Endothelial cell of hepatic sinusoid (primary cell): Measurements from ENCODE around the gene ZNF143.
"Not testable (repeated sequence)": the region's sequence is repeated elsewhere in the genome, so short reads cannot be mapped to it uniquely, and the experiment has no call there.

ENCODE experiments used
- in situ Hi-C: cut with HindIII; loops from 2 replicates; pipeline ENCODE4 v1.10.0; 2017; ENCODE audit warnings: low sequenced_read_pairs

Gene ZNF143

DNA sequence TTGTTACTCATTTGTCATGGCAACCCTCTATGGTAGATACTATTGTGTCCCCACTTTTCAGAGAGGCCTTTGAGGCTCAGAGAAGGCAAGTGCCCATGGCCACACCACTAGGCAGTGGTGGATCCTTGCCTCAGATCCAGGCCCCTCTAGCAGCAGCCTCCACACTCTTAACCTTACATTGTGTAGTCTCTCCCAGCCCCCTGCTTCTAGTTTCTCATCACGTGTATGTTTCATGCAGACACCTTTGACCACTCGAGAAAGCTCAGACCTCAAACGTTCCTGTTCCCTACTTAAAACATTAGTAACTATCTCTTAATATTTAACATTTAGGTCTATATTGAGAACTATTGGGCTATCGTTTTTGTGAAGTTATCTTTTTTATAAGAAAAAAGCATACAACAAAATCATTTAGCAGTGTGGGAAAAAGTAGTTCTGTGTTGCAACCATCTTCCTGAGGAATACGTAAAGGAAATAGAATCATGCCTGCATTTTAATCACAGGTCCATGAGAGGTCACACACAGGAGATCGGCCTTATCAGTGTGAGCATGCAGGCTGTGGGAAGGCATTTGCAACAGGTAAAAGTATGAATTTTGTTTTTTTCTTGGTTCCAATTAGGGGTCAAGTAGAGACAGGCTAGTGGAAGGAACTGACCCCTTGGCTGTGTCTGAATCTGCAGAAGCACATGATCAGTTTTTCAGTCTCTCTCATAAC is 35.1 kb downstream of the ZNF143 start:
- in situ Hi-C loops, result no loop called here

DNA sequence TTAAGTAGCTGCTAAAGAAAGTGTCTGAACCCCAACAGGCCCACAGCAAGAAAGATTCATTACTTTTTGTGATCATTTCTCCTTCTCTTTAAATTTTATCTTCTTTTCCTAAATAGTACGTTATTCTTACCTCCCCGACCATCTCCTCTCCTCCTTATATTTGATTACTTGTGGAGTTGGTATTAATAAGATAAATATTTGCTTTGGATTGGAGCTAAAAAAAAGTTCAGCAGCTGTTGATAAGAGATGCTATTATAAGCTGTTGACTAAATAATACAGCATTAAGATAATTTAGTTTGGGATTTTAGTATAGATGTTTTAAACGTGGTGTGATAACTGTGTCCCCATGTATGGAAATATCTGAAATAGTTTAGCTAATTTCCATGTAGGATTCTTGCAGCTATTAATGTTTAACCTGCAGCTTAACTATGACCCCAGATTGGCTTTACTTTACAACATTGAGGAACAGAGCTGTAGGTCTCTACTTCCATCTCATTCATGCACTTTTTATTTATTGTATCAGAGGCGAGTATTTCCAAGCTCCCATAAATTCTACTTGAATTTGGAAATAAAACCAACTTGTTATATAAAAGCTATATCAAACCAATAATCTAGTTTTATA is 37.8 kb downstream of the ZNF143 start:
- in situ Hi-C loops, result no loop called here

DNA sequence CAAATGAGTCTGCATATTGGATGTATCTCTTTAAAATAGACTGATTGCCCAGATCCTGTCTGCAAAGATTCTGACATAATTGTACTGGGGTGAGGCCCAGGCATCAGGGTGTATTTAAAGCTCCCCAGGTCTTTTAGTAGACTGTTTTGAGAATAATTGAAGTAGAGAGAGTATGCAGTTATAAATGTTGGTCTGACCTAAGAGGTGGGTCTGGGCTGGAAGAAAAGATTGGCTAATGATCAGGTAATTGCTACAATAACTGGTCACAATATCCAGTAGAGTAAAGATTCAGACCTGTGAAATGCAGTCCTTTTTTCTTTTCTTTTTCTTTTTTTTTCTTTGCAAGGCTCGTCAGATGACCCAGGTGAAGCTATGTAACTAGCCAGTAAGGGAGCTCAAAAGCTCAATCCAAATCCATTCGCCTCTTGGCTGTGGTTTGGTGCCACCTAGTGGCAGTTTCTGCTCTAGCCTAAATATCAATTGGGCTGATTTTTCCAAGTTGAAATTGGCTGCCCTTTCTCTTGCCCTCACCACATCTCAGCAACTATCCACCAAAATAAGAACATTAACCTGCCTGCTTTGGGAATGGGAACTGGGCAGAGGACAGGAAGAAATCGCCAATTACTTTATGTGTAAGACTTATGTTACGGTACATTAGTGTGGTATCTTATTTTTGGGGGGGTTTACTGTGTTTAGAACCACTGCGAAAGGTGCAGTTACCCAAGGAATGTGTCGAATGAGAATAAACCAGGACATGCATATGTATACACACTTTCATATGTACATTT is 45.9 kb downstream of the ZNF143 start:
- in situ Hi-C loops, result no loop called here

DNA sequence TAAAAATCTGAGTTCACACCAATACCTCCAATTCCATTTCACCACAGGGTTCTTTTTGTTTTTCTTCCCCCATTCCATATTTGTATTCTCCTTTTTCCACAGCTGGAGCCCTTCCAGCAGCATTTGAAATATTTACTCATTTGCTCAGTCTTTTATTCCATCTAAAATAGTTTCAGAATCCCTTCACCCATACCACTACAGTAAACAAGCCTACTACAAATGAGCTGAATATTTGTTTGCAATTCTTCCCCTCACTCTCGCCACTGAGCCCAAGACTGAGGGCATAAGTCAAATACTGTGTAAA is 46.4 kb downstream of the ZNF143 start:
- in situ Hi-C loops, result no loop called here

DNA sequence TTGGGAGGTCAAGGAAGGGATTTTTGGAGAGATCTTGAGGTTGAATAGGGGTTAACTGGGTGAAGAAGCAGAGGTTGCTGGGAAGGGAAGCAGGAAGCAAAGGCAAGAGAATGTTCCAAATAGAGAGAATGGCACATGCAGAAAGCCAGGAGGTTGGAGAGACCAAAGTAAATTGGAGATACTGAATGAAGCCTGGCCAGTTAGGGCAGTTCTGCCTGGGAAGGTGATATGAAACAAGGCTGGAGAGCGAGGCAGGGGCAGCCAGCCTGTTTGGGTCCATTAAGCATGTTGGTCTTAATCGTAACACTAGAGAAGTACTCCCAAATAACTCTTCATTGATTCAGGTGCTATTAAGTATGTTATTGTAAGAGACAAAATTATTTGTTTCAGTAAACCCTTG is 48.2 kb downstream of the ZNF143 start:
- in situ Hi-C loops, result no loop called here

DNA sequence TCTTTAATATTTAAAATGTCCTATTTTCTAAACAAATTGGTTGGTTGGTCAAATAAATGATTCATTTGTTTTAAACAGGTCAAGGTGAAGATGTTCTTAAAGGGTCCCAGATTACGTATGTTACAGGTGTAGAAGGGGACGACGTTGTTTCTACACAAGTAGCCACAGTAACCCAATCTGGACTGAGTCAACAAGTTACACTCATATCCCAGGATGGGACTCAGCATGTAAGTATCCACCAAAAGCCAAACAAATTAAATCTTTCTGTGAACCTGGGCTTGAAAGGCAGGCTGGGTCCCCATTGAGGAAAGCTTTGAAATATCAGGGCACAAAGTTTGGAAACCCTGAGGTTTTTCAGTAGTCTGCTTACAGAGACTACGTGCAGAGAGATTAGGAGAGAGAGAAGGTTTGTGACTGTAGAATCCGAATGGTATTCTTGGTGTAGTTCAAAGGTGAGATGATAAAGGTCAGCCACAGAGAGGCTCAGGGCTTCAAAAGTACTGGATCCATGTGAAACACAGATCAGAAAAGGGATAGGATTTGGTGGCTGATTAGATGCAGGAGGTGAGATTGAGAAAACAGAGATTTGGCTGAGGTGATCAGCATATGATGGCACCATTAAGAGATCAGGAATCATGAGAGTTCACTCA is 51.7 kb downstream of the ZNF143 start:
- in situ Hi-C loops, result no loop called here

DNA sequence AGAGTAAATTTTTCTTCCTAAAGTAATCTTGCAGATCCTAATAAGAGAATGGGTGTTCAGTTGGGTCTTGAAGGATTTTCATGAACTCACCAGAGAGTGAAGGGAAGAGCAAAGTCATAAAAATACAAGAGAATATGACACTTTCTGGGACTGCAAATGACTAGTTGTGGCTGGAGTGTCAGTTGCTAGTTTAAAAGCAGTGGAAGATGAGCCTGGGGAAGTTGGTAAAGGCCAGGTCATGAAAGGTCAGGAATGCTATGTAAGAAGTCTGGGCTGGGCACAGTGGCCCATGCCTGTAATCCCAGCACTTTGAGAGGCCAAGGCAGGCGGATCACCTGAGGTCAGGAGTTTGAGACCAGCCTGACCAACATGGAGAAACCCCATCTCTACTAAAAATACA is 53.8 kb downstream of the ZNF143 start:
- in situ Hi-C loops, result not testable (repeated sequence)

DNA sequence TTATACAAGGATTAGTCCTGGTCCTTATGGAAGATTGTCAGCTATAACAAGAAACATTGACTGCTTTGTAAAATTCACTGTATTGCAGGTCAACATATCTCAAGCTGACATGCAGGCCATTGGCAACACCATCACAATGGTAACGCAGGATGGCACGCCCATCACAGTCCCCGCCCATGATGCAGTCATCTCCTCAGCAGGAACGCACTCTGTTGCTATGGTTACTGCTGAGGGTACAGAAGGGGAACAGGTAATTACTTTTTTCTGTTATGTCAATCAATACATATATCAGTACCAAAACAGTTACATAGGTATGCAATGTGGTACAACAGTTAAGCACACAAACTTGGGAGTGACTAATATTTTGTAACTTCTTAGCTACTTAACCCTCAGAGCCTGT is 55.3 kb downstream of the ZNF143 start:
- in situ Hi-C loops, result no loop called here

DNA sequence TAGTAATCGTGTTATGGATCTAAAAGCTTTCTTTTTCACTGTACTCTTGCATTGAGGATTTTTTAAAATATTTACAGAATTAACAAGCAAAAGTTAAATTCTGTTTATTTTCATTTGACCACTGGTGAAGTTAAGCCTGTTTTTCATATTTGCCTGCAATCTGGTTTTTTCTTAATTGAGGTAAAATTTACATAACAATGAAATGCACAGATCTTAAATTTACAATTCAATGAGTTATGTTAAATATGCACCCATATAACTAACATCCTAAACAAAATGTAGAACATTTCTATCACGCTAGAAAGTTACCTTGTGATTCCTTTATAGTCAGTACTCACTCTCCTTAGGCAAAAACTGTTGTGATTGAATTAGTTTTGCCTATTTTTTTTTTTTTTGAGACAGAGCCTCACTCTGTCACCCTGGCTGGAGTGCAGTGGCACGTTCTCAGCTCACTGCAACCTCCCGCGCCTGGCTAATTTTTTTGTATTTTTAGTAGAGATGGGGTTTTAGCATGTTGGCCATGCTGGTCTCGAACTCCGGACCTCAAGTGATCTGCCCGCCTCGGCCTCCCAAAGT is 58.1 kb downstream of the ZNF143 start:
- in situ Hi-C loops, result no loop called here

DNA sequence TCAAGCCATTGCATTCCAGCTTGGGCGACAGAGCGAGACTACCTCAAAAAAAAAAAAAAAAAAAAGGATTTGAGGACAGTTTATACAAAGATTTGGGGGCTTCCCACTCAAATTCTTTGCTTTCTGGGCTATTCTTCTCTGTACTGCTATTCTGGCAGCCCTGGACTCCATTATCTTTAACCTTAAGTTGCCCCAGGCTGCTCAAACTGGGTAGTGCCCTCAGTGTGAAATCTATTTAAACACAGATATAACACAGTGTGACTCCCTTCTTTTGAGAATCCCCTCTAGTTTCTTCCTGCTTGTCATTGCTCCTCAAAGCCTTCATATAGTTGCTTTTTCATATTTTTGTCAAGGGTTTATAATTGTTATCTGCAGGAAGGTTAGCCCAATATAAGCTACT is 63.2 kb downstream of the ZNF143 start:
- in situ Hi-C loops, result no loop called here

DNA sequence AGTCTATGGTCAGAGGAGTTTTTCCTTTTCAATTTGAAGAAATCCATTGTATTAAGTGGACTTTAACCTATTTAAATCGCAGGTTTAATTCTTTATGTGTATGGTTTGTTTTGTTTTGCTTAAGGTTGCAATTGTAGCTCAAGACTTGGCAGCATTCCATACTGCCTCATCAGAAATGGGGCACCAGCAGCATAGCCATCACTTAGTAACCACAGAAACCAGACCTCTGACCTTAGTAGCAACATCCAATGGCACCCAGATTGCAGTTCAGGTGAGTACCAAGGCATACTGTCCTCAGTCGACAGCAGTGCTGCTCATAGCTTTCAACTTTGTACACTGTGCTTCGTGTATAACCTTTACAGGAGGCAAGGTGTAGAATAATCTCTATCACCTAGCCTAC is 64.3 kb downstream of the ZNF143 start:
- in situ Hi-C loops, result no loop called here

DNA sequence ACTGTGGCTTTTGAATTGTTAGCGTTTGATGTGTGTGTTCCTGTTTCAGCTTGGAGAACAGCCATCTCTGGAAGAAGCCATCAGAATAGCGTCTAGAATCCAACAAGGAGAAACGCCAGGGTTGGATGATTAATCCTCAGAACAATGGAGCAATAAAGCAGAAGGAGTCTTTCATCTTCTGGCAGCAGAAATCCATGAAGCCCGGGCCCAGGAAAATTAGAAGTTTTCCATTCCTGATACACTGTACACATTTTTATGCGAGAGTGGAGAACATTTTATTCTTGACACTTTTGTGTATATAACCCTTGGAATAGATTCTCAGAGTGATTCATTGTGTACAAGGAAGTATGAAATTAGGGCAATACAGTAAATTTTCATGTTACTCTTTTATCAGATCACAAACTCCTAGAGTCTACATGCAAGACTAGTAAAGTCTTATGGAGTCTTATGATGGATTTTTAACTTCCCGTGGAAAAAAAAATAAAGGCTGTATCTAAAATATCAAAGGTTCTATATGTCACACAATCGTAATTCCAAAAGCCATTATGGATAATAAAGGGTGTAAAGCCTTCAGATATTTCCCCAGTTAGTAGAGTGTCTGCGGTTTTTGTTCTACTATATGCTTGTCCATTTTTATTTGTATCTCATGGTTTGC is 66.8 kb downstream of the ZNF143 start:
- in situ Hi-C loops, result no loop called here

DNA sequence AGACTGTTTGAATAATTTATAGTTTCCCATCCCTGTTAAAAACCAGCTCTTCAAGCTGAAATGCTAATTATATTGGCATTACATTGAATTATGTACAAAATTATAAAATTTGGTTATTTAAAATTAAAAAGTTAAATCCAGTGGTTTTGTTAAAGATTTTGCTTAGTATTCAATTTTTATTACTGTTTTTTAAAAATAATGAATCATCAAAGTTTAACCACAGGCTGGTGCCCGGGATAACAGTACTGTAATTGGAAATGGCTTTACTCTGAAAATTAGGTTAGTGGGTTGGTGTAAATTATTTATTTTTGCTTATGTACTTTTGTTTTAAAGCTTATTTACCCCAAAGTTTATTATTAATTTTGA is 67.3 kb downstream of the ZNF143 start:
- in situ Hi-C loops, result no loop called here

DNA sequence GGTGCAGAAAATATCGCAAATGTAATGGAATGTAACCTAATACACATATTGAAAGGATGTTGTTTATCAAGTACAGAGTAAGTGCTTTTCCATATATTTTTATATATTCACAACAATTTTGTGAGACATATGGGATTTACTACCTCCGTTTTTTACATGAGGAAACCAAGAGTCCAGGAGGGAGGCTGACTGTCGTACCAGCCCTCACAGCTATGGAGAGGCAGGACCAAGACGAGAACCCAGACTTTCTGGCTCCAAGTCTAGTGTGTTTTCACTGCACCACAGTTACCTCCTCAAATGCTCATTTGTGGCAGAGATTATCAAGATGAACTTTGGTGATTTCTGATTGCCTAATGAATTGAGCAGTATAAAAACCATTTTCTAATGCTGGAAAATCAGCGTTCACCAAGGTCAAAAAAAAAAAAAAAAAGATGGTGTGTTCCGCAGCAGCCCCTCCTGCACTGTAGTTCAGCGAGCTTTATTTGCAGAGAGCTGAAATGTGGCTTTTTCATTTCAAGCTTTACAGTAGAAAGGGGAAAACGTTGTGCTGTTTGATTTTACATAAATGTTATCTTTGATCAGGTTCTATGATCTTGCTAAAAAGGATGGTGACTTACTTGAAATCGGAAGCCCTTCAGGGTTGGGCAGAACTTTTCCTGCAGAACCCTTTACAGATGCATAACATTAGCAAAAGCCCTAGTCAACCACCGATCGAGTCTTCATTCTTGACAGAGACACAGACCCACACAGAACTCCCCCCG is 67.9 kb downstream of the ZNF143 start:
- in situ Hi-C loops, result no loop called here

DNA sequence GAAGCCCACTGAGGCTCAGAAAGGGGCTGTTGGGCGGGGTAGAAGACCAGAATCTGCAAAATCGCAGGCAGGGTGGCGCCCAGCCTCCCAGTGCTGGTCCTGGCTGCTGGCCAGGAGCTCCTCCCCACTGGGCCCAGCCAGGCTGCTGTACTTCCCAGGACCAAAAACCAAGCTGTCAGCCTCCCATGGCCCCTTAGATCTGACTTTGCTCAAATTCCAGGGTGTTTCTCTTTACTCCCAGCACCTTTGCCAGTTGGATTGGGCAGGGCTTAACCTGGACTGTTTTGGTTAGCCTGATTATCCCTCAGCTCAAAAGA is 68.5 kb downstream of the ZNF143 start:
- in situ Hi-C loops, result no loop called here

DNA sequence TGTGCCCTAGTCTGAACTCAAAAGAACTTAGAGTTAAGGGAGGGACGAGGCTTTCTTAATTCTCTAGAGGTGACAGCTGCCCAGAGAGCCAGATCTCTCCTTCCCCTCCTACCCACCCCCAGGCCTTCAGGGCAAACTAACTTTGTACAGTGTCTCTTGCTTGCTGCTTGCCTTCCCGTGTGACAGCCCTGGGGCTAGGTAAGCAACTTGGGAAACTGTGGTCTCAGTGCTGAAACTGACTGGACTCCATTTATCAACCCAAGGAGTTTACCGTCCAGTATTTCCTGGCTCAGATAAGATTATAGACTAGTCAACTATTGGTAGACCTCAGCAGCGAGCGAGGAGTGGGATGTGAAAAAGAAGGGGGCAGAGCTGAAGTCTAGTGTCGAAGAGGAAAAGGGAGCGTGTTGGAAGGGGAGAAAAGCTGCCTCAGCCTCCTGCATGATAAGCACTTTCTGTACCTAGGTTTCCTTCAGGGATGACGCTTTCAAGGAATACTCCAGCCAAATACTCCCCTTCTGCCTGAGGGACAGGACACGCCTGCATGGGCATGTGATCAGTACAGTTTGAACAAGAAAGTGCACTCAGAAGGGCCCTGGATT is 69.3 kb downstream of the ZNF143 start:
- in situ Hi-C loops, result no loop called here

DNA sequence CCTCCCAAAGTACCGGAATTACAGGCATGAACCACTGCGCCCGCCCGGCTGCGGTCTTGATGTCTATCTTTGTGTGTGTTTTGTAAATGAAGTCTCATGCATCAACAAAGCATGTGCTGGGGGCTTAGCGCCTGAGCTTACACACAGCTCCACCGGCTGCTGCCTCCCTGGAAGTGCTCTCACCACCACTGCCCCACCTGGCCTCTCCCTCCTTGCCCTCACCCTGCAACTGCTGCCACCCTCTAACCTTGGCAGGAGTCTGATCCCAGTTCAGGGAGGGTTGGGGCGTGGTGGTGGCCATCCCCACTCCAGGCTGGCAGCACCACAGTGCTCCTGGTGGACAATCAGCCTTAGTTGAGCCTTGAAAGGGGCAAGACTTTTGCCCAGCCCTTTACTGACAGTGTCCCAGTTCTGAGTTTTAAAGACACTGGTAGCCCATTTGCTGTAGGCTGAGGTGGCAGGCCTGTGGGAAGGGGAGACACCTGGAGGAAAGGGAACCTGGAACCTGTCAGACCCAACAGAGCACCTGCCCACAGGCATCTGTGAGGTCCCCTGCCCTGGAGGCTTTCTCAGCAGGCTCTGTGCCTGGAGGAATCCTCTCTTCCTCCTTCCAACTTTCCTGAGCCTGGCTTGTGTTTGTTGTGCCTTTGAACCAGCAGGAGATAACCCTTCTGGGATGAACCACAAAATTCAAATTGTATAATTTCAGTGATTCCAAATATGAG is 70.3 kb downstream of the ZNF143 start:
- in situ Hi-C loops, result no loop called here

DNA sequence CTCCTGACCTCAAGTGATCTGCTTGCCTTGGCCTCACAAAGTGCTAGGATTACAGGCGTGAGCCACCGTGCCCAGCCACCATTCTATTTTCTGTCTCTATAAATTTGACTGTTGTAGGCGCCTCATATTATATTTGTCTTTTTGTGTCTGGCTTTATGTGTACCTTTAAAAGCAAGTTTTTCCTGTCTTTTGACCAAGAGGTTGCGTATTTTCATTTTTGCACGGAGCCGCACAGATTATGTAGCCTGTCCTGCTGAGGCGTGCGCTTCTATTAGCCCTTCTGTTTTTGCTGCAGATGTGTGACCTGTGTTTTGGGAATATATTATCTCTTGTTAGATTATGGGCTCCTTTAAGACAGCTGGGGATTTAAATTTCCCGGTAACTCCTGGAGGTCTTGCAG is 72.2 kb downstream of the ZNF143 start:
- in situ Hi-C loops, result no loop called here

DNA sequence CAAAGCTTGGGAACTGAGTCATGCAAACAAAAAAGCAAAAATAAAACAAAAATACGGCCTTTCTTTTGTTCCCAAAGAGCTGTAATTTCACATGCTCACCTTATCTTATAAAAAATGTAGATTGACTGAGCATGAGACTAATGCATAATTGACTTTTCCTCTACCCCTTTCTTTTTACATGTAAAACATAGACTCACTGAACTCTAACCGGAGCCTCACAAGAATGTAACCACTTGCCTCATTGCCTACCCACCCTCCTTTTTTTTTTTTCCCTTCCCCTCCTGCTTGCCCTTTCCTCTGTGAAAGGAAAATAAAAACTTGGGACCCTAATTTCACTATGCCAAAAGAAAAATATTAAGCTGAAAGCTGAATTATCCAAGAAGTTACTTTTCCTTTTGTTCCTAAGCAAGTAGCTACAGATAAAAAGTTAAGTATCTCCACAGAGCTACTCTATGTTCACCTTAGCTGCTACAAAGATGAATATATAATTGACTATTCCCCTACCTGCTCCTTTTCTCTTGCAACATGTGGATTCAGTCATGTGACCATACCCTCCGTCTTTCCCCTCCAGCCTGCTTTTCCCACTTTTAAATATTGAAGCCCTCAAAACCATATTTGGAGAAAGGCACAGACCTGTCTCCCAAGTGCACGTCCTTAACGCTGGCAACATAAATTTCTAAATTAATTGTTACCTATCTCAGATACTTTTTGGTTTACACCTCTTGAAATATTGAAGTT is 73.1 kb downstream of the ZNF143 start:
- in situ Hi-C loops, result no loop called here
